ENCODE results near the gene CD2AP. TPM values are rescaled to one million over a fixed set of nuclear protein-coding genes. Genes with fewer than 3 reads are reported as not detected.
"Not testable (repeated sequence)": the region's sequence is repeated elsewhere in the genome, so short reads cannot be mapped to it uniquely, and the experiment has no call there.

The CD2AP gene
- total and polyA plus RNA-seq, 2 donors (not counting 1 experiment from before 2014, with no cell fraction given) = 4.7 to 43.3 TPM

GRCh38 chr6:47439348-47439668, 38.3 kb upstream of the CD2AP start:
- Histone ChIP-seq H4K20me1 (ENCODE audit: control insufficient read depth, insufficient read depth, low read length, poor library complexity, severe bottlenecking) (no peaks in the 10 kb centered on the region), H3K27me3 (replicated peaks in 1 of 4; ENCODE audit: control extremely low read depth in 1 of 4, control insufficient read depth in 3 of 4, insufficient read depth in 4 of 4, low read length in 3 of 4) (no peaks in the 10 kb centered on the region), H3K36me3 (replicated peaks in 1 of 2; ENCODE audit: control extremely low read depth in 1 of 2, control insufficient read depth in 1 of 2, extremely low read depth in 1 of 2, insufficient read depth in 2 of 2, low read length in 1 of 2) (no peaks in the 10 kb centered on the region), H3K27ac (ENCODE audit: low read length in 2 of 2) (no peak overlapping the region), H3K9ac (ENCODE audit: low read length) (no peak overlapping the region), H3K79me2 (ENCODE audit: control insufficient read depth, insufficient read depth, low read length) (no peaks in the 10 kb centered on the region), H3K9me3 (ENCODE audit: control extremely low read depth in 1 of 3, control insufficient read depth in 2 of 3, insufficient read depth in 1 of 3, low read length in 2 of 3) (peaks cover 0 to 4% (median 0%) of the 10 kb centered on the region in 3 donors), H3K4me3 (ENCODE audit: control extremely low read depth in 1 of 5, extremely low read depth in 1 of 5, insufficient read depth in 1 of 5, low read depth in 2 of 5, low read length in 4 of 5) (no peak overlapping the region), H3K4me1 (ENCODE audit: control insufficient read depth in 2 of 2, insufficient read depth in 2 of 2, low read length in 2 of 2) (peaks cover 36 to 38% of the 10 kb centered on the region in 2 donors), H2AFZ (ENCODE audit: insufficient read depth, low read depth, low read length, poor library complexity, severe bottlenecking) (no peak overlapping the region), H3K4me2 (replicated peaks; ENCODE audit: low read depth, low read length, poor library complexity, severe bottlenecking) (peak overlapping the region; percentile 44)
- ChIA-PET CTCF (interaction anchor here (0.6 to 1.5 kb wide), 2 partner anchors 9 to 26 kb away, joined by 3 read pairs; no protein-coding TSS in a partner anchor), POLR2A (interaction anchor here (1.0 kb wide), 1 partner anchor 39 kb away, joined by 3 read pairs; no protein-coding TSS in a partner anchor)
- H3K27ac Mint-ChIP-seq = peak overlapping the region; percentile 11
- H3K27me3 Mint-ChIP-seq = no peaks in the 10 kb centered on the region
- no peaks in the 10 kb centered on the region for H3K9me3 Mint-ChIP-seq (ENCODE audit: insufficient read depth)
- no peak for DNase-seq
- no CpG with 5 or more reads among the region's 2 CpGs for WGBS (ENCODE audit: insufficient coverage)
- no peak for ATAC-seq (ENCODE audit: low read depth)
- TF ChIP-seq CTCF (IDR thresholded peaks at IDR 0.05) (no peak), EZH2 (IDR thresholded peaks at IDR 0.05; ENCODE audit: borderline replicate concordance, insufficient read depth, low read depth, low read length, poor library complexity, severe bottlenecking) (no peak)
- intact Hi-C loops (cut with micrococcal nuclease) = no loop called here
- peaks cover 40% of the 10 kb centered on the region for H3K4me1 Mint-ChIP-seq
- H3K4me3 Mint-ChIP-seq = peak overlapping the region; percentile 47

GRCh38 chr6:47440719-47441118, 36.9 kb upstream of the CD2AP start:
- Mint-ChIP-seq H3K9me3 (ENCODE audit: insufficient read depth) (no peaks in the 10 kb centered on the region), H3K27ac (no peak overlapping the region), H3K4me1 (peaks cover 40% of the 10 kb centered on the region), H3K4me3 (peak overlapping the region; percentile 71), H3K27me3 (no peaks in the 10 kb centered on the region)
- ChIA-PET POLR2A (no interaction called here), CTCF (no interaction called here)
- Histone ChIP-seq H3K4me1 (ENCODE audit: control insufficient read depth in 2 of 2, insufficient read depth in 2 of 2, low read length in 2 of 2) (peaks cover 36 to 38% of the 10 kb centered on the region in 2 donors), H4K20me1 (ENCODE audit: control insufficient read depth, insufficient read depth, low read length, poor library complexity, severe bottlenecking) (no peaks in the 10 kb centered on the region), H3K79me2 (ENCODE audit: control insufficient read depth, insufficient read depth, low read length) (no peaks in the 10 kb centered on the region), H3K4me2 (replicated peaks; ENCODE audit: low read depth, low read length, poor library complexity, severe bottlenecking) (peak overlapping the region; percentile 47), H3K36me3 (replicated peaks in 1 of 2; ENCODE audit: control extremely low read depth in 1 of 2, control insufficient read depth in 1 of 2, extremely low read depth in 1 of 2, insufficient read depth in 2 of 2, low read length in 1 of 2) (no peaks in the 10 kb centered on the region), H3K4me3 (ENCODE audit: control extremely low read depth in 1 of 5, extremely low read depth in 1 of 5, insufficient read depth in 1 of 5, low read depth in 2 of 5, low read length in 4 of 5) (no peak overlapping the region), H3K9me3 (ENCODE audit: control extremely low read depth in 1 of 3, control insufficient read depth in 2 of 3, insufficient read depth in 1 of 3, low read length in 2 of 3) (peaks cover 0 to 7% (median 2%) of the 10 kb centered on the region in 3 donors), H3K27ac (ENCODE audit: low read length in 2 of 2) (no peak overlapping the region), H3K27me3 (replicated peaks in 1 of 4; ENCODE audit: control extremely low read depth in 1 of 4, control insufficient read depth in 3 of 4, insufficient read depth in 4 of 4, low read length in 3 of 4) (no peaks in the 10 kb centered on the region), H3K9ac (ENCODE audit: low read length) (no peak overlapping the region), H2AFZ (ENCODE audit: insufficient read depth, low read depth, low read length, poor library complexity, severe bottlenecking) (no peak overlapping the region)
- ATAC-seq (ENCODE audit: low read depth) (peak; percentile 37), DNase-seq (peak; percentile 53)
- intact Hi-C loops (cut with micrococcal nuclease) = loop anchor here (2.0 kb wide), 2 partner anchors 26 to 36 kb away; partner anchors contain the start of gene CD2AP
- no CpG with 5 or more reads among the region's 3 CpGs for WGBS (ENCODE audit: insufficient coverage)
- no peak for TF ChIP-seq CTCF (IDR thresholded peaks at IDR 0.05)
- no peak for TF ChIP-seq EZH2 (IDR thresholded peaks at IDR 0.05; ENCODE audit: borderline replicate concordance, insufficient read depth, low read depth, low read length, poor library complexity, severe bottlenecking)

GRCh38 chr6:47444964-47445363, 32.6 kb upstream of the CD2AP start:
- intact Hi-C loops (cut with micrococcal nuclease); H3K4me3 ChIP-seq (ENCODE audit: control extremely low read depth in 1 of 5, extremely low read depth in 1 of 5, insufficient read depth in 1 of 5, low read depth in 2 of 5, low read length in 4 of 5); H3K4me3 Mint-ChIP-seq; H3K9me3 ChIP-seq (ENCODE audit: control extremely low read depth in 1 of 3, control insufficient read depth in 2 of 3, insufficient read depth in 1 of 3, low read length in 2 of 3); ATAC-seq (ENCODE audit: low read depth); H3K79me2 ChIP-seq (ENCODE audit: control insufficient read depth, insufficient read depth, low read length); H3K27me3 ChIP-seq (replicated peaks in 1 of 4; ENCODE audit: control extremely low read depth in 1 of 4, control insufficient read depth in 3 of 4, insufficient read depth in 4 of 4, low read length in 3 of 4); H3K27ac ChIP-seq (ENCODE audit: low read length in 2 of 2); DNase-seq; H3K27me3 Mint-ChIP-seq; H4K20me1 ChIP-seq (ENCODE audit: control insufficient read depth, insufficient read depth, low read length, poor library complexity, severe bottlenecking); H3K36me3 ChIP-seq (replicated peaks in 1 of 2; ENCODE audit: control extremely low read depth in 1 of 2, control insufficient read depth in 1 of 2, extremely low read depth in 1 of 2, insufficient read depth in 2 of 2, low read length in 1 of 2); H3K9ac ChIP-seq (ENCODE audit: low read length); H3K9me3 Mint-ChIP-seq (ENCODE audit: insufficient read depth); POLR2A ChIA-PET; H2AFZ ChIP-seq (ENCODE audit: insufficient read depth, low read depth, low read length, poor library complexity, severe bottlenecking); H3K27ac Mint-ChIP-seq; H3K4me2 ChIP-seq (replicated peaks; ENCODE audit: low read depth, low read length, poor library complexity, severe bottlenecking): not testable (repeated sequence)
- peaks cover 11% of the 10 kb centered on the region for H3K4me1 Mint-ChIP-seq
- CTCF ChIA-PET = interaction anchor here (0.8 kb wide), 1 partner anchor 33 kb away, joined by 3 read pairs; no protein-coding TSS in a partner anchor
- 100% methylated on average over 2 of the region's 3 CpGs for WGBS (ENCODE audit: insufficient coverage)
- H3K4me1 ChIP-seq (ENCODE audit: control insufficient read depth in 2 of 2, insufficient read depth in 2 of 2, low read length in 2 of 2) = peaks cover 10 to 14% of the 10 kb centered on the region in 2 donors

Measured in B cell (primary cell).